Activated CD4-positive, alpha-beta T cell treated with anti-CD3 and anti-CD28 coated beads, Interleukin-2, amount 50 U/mL, for 4 hours (primary cell): ENCODE results near the gene NR1H4.
"Not testable (repeated sequence)": the region's sequence is repeated elsewhere in the genome, so short reads cannot be mapped to it uniquely, and the experiment has no call there.

Experiments used
- DNase-seq, 2 experiments: peaks; one replicate each; pipeline ENCODE4 v3.0.0-alpha.2; 2020

NR1H4 gene

DNA sequence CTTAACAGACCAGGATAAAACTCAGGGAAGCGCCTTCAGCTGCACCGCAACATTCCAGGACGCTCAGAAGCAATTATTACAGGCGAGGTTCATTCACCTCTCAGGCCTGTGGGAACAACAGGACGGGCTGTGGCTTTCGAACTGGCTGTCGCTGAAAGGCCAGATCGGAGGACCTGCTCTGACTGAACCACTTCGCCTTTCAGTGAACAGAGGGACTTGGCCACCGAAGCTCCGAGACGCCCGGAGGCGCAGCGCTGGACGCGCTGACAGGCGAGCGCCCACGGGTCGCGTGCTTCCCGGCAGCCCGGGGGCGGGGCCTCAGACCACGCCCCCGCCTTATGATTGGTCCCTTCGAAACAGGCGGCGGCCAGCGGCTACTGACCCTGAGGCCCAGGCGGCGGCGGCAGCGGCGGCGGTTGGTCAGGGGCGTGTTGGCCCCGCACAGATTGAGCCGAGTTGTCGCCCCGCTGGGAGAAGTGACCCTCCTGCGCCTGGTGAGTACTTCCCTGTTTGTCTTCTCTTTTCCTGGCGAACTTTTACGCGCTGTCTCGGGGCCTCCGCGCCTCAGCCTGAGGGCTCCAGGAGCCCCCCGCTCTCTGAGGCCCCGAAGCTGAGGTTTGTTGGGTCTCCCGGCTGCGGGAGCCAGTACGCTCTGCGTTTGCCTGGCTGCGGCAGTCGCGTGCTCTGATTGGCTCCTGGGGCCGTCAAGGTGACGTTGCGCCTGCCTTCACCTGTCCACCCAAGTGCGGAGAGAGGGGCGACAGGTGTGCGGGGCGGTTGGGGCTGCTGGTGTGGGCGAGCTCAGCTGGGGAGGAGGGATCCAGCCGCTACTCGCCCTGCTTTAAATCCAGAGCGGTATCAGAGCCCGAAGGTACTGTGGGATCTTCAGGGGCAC, 99.9 kb downstream of the NR1H4 start, which contains the start of gene GAS2L3:
GAS2L3 (plus strand) TSS at position 393 of the 895 bp plus-strand sequence. CDS start 21,221 bp downstream, outside the sequence.
- peak; percentile 18 to 21 for DNase-seq

DNA sequence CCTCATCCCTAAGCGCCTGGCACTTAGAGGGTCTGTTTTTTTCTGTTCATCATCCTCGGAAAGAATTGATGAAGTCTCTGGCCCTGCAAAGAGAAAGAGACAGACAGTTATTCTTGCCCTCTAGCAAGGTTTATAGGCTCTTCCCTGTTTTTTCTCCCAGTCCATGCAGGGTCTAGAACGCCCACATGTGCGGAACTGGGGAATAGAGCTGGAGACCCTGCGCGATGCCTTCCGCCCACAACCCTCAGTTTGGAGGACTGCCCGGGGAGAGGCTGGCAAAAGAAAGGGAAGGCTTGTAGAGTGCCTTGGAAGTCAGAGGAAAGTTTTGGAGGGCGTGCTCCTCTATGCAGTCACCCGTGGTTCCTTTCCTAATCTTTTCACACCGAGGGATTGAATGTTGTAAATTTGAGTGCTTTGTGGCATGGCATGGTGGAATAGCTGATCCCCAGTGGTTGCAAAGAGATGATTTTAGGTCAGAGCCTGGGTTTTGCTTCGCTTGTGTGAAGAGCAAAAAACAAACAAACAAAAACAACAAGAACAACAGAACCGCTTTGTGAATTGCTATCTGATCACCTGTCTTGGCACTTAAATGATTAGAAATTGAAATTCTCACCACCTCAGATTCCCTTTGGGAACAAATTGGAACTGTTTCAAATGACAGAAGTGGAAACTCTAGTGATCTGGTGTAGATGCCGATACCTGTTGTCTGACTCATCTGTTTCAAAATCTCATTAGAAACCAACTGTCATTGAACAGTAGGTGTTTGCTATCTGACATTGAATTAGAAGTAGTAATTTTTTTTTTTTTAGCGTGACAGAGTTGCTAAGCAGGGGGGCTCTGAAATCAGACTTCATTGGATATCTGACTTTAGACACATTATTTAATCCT, 100.8 kb downstream of the NR1H4 start:
- DNase-seq: no peak

DNA sequence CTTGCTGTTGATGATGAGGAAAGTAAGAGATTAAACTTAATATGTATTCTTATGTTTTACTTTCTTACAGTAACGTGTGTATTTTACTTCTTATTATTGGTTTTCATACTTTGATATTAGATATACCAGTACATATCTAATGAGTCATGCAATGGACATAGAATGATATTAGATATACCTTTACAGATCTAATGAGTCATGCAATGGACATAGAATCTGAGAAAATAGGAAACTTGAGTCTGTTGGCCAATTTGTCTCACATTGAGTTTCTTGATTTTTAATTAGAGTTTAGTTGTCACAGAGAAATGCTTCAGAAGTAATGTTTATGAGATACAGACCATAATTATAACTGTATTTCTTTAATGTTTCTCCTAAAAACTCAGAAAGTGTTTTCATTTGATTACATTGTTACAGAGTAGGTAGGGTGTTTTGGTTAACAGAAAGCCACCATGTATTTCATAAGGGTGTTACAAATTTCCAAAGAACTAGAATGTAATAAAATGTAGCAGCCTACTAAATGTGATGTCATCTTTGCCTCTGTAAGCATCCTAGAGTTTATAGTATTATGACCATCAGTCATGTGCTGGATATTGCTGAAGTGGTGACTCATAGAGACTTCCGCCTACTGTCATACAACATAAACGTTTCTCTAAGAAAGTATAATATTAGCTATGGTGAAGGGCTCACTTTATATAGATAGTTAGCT, 102.8 kb downstream of the NR1H4 start:
- no peak for DNase-seq

DNA sequence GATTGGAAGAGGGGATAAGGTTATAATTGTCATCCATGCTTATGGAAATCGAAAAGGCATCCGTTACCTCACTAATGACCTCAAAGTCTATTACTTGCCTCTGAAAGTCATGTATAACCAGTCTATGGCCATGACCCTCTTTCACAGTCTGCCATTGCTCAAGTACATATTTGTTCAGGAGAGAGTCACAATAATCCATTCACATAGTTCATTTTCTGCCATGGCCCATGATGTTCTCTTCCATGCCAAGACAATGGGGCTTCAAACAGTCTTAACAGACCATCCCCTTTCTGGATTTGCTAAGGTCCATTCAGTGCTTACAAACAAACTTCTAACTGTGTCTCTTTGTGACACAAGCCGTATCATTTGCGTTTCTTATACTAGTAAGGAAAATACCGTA, 105.3 kb downstream of the NR1H4 start:
- no peak for DNase-seq

DNA sequence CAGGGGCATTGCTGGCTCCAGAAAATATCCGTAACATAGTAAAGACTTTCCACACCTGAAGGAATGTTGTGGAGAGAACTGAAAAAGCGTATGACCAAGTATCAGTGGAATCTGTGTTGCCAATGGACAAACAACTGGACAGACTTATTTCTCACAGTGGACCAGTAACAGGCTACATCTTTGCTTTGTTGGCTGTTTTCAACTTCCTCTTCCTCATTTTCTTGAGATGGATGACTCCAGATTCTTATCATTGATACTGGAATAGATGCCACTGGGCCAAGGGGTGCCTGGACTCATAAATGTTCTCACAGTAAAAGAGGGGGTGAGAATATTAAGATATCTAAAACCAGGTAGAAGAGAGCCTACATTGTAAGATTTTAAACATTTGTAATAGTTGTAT, 106.2 kb downstream of the NR1H4 start:
- DNase-seq: no peak

DNA sequence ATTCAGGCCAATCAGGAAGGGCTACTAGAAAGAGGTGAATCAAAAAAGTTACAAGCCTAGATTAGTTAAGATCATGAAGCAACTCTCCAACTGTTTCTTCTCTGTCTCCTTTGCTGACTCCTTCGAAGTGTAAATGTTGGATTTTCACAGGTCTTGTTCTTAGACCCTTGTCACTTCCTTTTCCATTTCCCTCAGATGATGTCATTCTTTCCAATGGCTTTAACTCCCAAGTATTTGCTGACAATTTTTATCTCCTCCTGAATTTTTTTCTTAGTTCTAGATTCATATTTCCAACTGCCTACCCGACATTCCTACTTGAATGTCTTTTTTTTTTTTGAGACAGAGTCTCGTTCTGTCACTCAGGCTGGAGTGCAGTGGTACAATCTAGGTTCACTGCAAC, 110.6 kb downstream of the NR1H4 start:
- no peak for DNase-seq

DNA sequence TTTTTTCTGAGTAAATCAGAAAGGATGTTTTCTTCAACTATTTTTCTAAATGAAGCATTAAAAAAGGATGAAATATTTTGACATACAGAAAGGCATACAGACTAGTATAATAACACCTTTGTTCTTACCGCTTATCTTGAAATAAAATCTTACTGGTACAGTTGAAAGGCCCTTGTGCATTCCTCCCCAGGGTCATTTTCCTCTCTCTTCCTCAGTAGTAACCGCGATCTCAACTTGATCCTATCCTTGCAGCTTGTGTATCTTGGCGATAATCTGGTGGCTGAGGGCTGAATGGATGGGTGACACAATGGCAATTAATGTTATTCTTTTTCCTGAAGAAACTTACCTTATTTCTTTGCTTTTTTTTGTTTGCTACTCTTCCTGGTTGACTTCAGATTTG, 118.3 kb downstream of the NR1H4 start:
- no peak for DNase-seq

DNA sequence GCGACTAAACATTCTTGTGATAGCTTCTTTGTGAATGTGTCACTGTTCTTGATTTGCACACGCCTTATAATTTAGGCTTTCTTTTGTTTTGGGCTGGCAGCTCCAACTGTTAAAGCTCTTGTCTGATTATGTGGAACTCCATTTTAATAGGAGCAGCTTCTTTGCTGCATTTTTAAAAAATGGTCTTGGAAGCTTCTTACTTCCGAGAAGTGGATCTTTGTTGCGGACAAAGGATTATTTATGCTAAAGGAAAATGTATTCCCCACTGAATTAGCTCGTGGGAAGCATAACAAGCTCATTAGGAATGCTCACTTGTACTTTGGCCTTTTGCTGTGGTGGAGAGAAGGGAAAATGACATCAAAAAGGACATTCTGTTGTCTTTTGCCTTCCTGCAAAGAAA, 119.8 kb downstream of the NR1H4 start:
- DNase-seq: no peak

DNA sequence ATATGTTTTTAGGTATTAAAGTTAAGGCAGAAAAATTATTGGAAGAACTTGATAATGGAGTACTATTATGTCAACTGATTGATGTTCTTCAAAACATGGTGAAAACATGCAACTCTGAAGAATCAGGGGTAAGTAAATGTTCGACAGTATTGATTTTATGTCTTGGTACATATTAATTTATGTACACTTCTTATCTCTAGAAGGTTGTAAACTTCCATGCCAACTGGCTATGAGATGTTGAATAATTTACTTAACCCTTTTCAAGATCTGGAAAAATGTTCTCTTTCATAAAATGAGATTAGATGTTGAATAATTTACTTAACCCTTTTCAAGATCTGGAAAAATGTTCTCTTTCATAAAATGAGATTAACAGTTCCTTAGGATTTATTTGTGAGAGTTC, 128.0 kb downstream of the NR1H4 start:
- DNase-seq: no peak

DNA sequence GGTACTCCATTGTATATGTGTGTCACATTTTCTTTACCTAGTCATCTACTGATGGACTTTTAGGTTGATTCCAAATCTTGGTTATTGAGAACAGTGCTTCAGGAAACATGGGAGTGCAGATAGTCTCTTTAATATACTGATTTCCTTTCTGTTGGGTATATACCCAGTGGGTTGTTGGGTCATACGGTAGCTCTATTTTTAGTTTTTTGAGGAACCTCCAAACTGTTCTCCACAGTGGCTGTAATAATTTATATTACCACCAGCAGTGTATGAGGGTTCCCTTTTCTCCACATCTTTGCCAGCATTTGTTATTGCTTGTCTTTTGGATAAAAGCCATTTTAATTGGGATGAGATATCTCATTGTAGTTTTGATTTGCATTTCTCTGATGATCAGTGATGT, 129.3 kb downstream of the NR1H4 start:
- not testable (repeated sequence) for DNase-seq

DNA sequence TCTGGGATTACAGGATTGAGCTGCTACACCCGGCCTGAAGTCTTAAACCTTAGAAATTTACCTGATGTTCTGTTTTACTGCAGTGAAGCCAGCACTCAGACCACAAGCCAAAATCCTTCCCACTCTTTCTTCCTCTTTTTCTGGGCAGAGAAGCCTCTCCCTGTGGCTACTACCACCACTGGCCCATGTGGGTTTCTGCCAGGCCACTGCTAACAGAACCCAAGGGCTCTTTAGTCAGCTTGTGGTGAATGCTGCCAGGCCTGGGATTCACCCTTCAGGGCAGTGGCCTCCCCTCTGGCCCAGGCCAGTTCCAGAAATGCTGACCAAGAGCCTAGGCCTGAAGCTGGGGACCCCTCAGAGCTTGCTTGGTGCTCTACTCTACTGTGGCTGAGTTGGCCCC, 135.1 kb downstream of the NR1H4 start:
- DNase-seq: no peak

DNA sequence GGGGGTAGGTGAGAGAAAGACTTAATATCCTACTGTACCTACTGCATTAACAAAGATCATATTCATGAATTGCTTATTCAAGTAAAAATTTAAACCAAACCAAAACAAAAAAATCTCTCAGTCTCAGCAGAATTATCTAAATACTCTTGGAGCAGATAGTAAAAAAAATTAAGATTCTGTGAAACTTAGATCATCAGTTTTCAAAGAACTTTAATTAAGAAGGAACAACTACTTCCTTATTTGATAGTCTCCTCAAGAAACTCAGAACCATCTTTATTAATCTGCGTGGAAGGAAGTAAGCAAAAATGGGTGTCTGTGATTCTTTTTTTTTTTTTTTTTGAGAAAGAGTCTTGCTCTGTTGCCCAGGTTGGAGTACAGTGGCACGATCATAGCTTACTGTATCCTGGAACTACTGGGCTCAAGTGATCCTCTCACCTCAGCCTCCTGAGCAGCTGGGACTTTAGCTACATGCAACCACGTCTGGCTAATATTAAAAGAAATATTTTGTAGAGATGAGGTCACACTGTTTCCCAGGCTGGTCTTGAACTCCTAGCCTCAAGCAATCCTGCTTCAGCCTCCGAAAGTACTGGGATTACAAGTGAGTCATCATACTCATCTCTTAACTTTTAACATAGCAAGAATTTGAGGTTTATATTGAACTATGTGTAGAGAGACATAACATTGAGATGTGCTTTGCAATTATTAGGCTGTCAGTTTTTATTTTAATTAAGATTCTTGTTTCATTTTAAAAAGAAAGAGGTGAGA, 137.2 kb downstream of the NR1H4 start:
- DNase-seq: no peak

DNA sequence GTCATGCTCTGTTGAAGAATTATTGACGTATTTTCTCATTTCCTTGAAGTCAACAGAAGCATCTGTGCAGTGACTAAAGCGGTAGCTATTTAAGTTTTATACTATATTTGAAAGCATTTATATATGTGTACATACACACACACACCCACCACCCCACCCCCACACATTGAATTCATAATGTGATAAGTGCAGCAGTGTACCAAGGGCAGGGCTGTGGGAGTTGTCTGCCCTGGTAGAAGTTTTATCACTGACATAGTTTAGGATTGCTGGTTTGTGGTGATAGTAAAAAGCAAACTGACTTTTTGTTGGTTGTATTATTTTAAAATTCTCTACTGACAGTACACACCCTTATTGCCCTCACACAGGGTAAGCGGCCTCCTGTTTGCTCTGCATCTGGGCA, 138.9 kb downstream of the NR1H4 start:
- no peak for DNase-seq
